H1 (cell line): Measurements from ENCODE around the gene CHMP6. TPM values are rescaled to one million over a fixed set of nuclear protein-coding genes. Genes with fewer than 3 reads are reported as not detected.

Experiments used
- CTCF ChIA-PET: fragments of 300-600 bp; sonication (Branson Sonifier 250); formaldehyde crosslinking; loops from one replicate; lab custom pipeline; 2021; ENCODE audit not compliant: partially characterized antibody; lab: Charles Lee
- POLR2A ChIA-PET: fragments of 300-600 bp; sonication (Branson Sonifier 250); formaldehyde crosslinking; loops from one replicate; lab custom pipeline; 2021; ENCODE audit warnings: inconsistent platforms; ENCODE audit not compliant: partially characterized antibody; lab: Charles Lee
- DNase-seq, 2 experiments: peaks; one replicate each; pipeline versions ENCODE4 v3.0.0 to v3.0.0-alpha.2; 2010 to 2022; ENCODE audit warnings: low spot score in 2 of 2, low read depth in 1 of 2, mixed read lengths in 1 of 2
- FAIRE-seq: peaks from 2 replicates; lab custom pipeline; 2011; peaks lifted over from hg19 to GRCh38; lab: Jason Lieb, UNC
- H2AFZ ChIP-seq: 2 replicates; pipeline ENCODE4 v1.8.1; 2012; ENCODE audit warnings: low read length, inconsistent platforms
- H2AK5ac ChIP-seq: 2 replicates; pipeline ENCODE4 v1.6.1; 2013; ENCODE audit warnings: low read depth, low read length
- H2BK120ac ChIP-seq: replicated peaks from 2 replicates; pipeline ENCODE3; 2013; ENCODE audit warnings: low read depth, low read length, inconsistent platforms
- H2BK12ac ChIP-seq: 2 replicates; pipeline ENCODE4 v1.6.1; 2013; ENCODE audit warnings: low read depth, low read length
- H2BK15ac ChIP-seq: 2 replicates; pipeline ENCODE4 v1.6.1; 2013; ENCODE audit warnings: low read length
- H2BK20ac ChIP-seq: 2 replicates; pipeline ENCODE4 v1.6.1; 2013; ENCODE audit warnings: low read length
- H2BK5ac ChIP-seq: 2 replicates; pipeline ENCODE4 v1.6.1; 2013; ENCODE audit warnings: low read depth, low read length
- H3K14ac ChIP-seq: 2 replicates; pipeline ENCODE4 v1.6.1; 2013; ENCODE audit warnings: inconsistent platforms; ENCODE audit not compliant: insufficient read length
- H3K18ac ChIP-seq: 2 replicates; pipeline ENCODE4 v1.6.1; 2013; ENCODE audit warnings: low read length; ENCODE audit errors: extremely low read depth
- H3K23ac ChIP-seq: 2 replicates; pipeline ENCODE4 v1.6.1; 2013; ENCODE audit warnings: inconsistent platforms; ENCODE audit not compliant: insufficient read length
- H3K23me2 ChIP-seq: 2 replicates; pipeline ENCODE4 v1.6.1; 2013; ENCODE audit warnings: low read depth, low read length
- H3K27ac ChIP-seq: 2 replicates; pipeline ENCODE4 v1.6.1; 2011; ENCODE audit warnings: low read depth, low read length, inconsistent platforms
- H3K27me3 ChIP-seq, 4 experiments: replicated peaks in 1 of 4; 1 replicate in 1 of 4; 2 replicates in 3 of 4; pipeline versions ENCODE4 v1.6.1 to v1.8.1; 2011 to 2013; ENCODE audit warnings: low read length in 3 of 4, mild to moderate bottlenecking in 3 of 4, inconsistent platforms in 2 of 4, mixed read lengths in 2 of 4, moderate library complexity in 1 of 4; ENCODE audit not compliant: control insufficient read depth in 3 of 4, insufficient read depth in 3 of 4; ENCODE audit errors: extremely low read depth in 1 of 4
- H3K36me3 ChIP-seq, 4 experiments: 2 replicates each; pipeline versions ENCODE4 v1.6.1 to v1.8.1; 2011 to 2013; ENCODE audit warnings: mild to moderate bottlenecking in 4 of 4, low read length in 3 of 4, moderate library complexity in 2 of 4, control low read depth in 1 of 4, inconsistent platforms in 1 of 4; ENCODE audit not compliant: insufficient read depth in 4 of 4, control insufficient read depth in 2 of 4
- H3K4ac ChIP-seq: replicated peaks from 2 replicates; pipeline ENCODE3; 2013; ENCODE audit warnings: low read length, low read depth, mixed read lengths, inconsistent platforms; ENCODE audit not compliant: insufficient read length
- H3K4me1 ChIP-seq, 4 experiments: replicated peaks in 1 of 4; 1 replicate in 1 of 4; 2 replicates in 3 of 4; pipeline versions ENCODE4 v1.6.1 to v1.8.1; 2011 to 2013; ENCODE audit warnings: low read length in 3 of 4, inconsistent platforms in 2 of 4, mixed read lengths in 1 of 4; ENCODE audit not compliant: insufficient read depth in 4 of 4, control insufficient read depth in 3 of 4
- H3K4me2 ChIP-seq, 2 experiments: 2 replicates each; pipeline versions ENCODE4 v1.6.1 to v1.8.1; 2011 to 2013; ENCODE audit warnings: low read depth in 2 of 2, low read length in 2 of 2, control low read depth in 1 of 2, inconsistent platforms in 1 of 2, mild to moderate bottlenecking in 1 of 2; ENCODE audit not compliant: insufficient read depth in 1 of 2
- H3K4me3 ChIP-seq, 4 experiments: fragments of 200-600, 300-600 bp in 1 of 4; sonication (generic), shearing (Covaris generic), sonication (Bioruptor Twin) in 1 of 4; 2 replicates each; pipeline versions ENCODE4 v1.5.1 to v1.8.1; 2011 to 2016; ENCODE audit warnings: low read length in 4 of 4, low read depth in 3 of 4, control low read depth in 2 of 4, inconsistent platforms in 2 of 4, mild to moderate bottlenecking in 2 of 4, mixed read lengths in 1 of 4, moderate library complexity in 1 of 4; ENCODE audit not compliant: insufficient read depth in 2 of 4; ENCODE audit errors: extremely low read depth in 1 of 4
- H3K56ac ChIP-seq: replicated peaks from 2 replicates; pipeline ENCODE3; 2013; ENCODE audit warnings: low read depth, mild to moderate bottlenecking, mixed read lengths, low read length, inconsistent platforms; ENCODE audit not compliant: insufficient read length
- H3K79me1 ChIP-seq: 2 replicates; pipeline ENCODE4 v1.6.1; 2013; ENCODE audit warnings: low read depth, low read length, control low read depth
- H3K79me2 ChIP-seq, 2 experiments: 2 replicates each; pipeline versions ENCODE4 v1.6.1 to v1.8.1; 2012 to 2013; ENCODE audit warnings: low read length in 2 of 2, mild to moderate bottlenecking in 2 of 2, inconsistent platforms in 1 of 2; ENCODE audit not compliant: insufficient read depth in 2 of 2, control insufficient read depth in 1 of 2
- H3K9ac ChIP-seq, 4 experiments: replicated peaks in 1 of 4; 1 replicate in 1 of 4; 2 replicates in 3 of 4; pipeline versions ENCODE4 v1.6.1 to v1.8.1; 2011 to 2013; ENCODE audit warnings: low read depth in 3 of 4, low read length in 3 of 4, control low read depth in 2 of 4, mild to moderate bottlenecking in 2 of 4, moderate library complexity in 2 of 4, inconsistent platforms in 1 of 4; ENCODE audit errors: extremely low read depth in 1 of 4
- H3K9me3 ChIP-seq, 2 experiments: 2 replicates each; pipeline versions ENCODE4 v1.6.1 to v1.8.1; 2012 to 2013; ENCODE audit warnings: mild to moderate bottlenecking in 2 of 2, moderate library complexity in 2 of 2, control low read depth in 1 of 2, inconsistent platforms in 1 of 2, low read depth in 1 of 2, low read length in 1 of 2, mixed read lengths in 1 of 2; ENCODE audit not compliant: insufficient read depth in 2 of 2
- H4K20me1 ChIP-seq, 2 experiments: replicated peaks in 1 of 2; 2 replicates each; pipeline versions ENCODE3 to v1.8.1; 2011 to 2013; ENCODE audit warnings: inconsistent platforms in 2 of 2, low read length in 2 of 2, mild to moderate bottlenecking in 1 of 2; ENCODE audit not compliant: insufficient read depth in 2 of 2, control insufficient read depth in 1 of 2
- H4K5ac ChIP-seq: 2 replicates; pipeline ENCODE4 v1.6.1; 2013; ENCODE audit warnings: low read length, low read depth, mixed read lengths, inconsistent platforms; ENCODE audit not compliant: insufficient read length
- H4K8ac ChIP-seq: 2 replicates; pipeline ENCODE4 v1.8.0; 2013; ENCODE audit warnings: mild to moderate bottlenecking, moderate library complexity, low read length, inconsistent platforms; ENCODE audit not compliant: insufficient read depth; ENCODE audit errors: extremely low read depth
- H4K91ac ChIP-seq: replicated peaks from 2 replicates; pipeline ENCODE3; 2013; ENCODE audit warnings: low read length, mixed read lengths, inconsistent platforms; ENCODE audit not compliant: insufficient read length
- EZH2 ChIP-seq: fragments of 200-600 bp; sonication (generic); IDR thresholded peaks from 2 replicates; pipeline ENCODE4 v1.7.1; 2012; ENCODE audit warnings: low read depth, mild to moderate bottlenecking, moderate library complexity, low read length, inconsistent platforms; ENCODE audit not compliant: severe bottlenecking
- KDM4A ChIP-seq: IDR thresholded peaks from one replicate; pipeline ENCODE4 v1.7.1; 2012; ENCODE audit warnings: low read depth, mild to moderate bottlenecking, moderate library complexity, low read length, inconsistent platforms; ENCODE audit not compliant: severe bottlenecking
- PHF8 ChIP-seq: fragments of 200-600 bp; sonication (generic); conservative IDR thresholded peaks from 2 replicates; pipeline ENCODE4 v1.7.1; 2012; ENCODE audit warnings: low read depth, mild to moderate bottlenecking, inconsistent platforms, low read length, moderate library complexity
- POLR2A ChIP-seq, 2 experiments: IDR thresholded peaks; 1 replicate in 1 of 2; 2 replicates in 1 of 2; pipeline ENCODE4 v1.6.1; 2011; ENCODE audit warnings: low read depth in 2 of 2, low read length in 2 of 2, mild to moderate bottlenecking in 2 of 2; ENCODE audit errors: control extremely low read depth in 1 of 2
- TBP ChIP-seq: IDR thresholded peaks from 2 replicates; pipeline ENCODE4 v1.6.1; 2011; ENCODE audit warnings: low read depth, low read length, improper control_type of control experiment
- WGBS, 2 experiments: shearing (Covaris generic) in 1 of 2; methylation state at CpG; one replicate each; pipeline versions ENCODE4 v1.1.6 to v1.1.7; 2013 to 2015; ENCODE audit warnings: low lambda C conversion rate in 2 of 2, mixed read lengths in 2 of 2, inconsistent platforms in 1 of 2, low coverage in 1 of 2, missing lambda C conversion rate in 1 of 2; ENCODE audit not compliant: insufficient replicate concordance in 2 of 2, insufficient coverage in 1 of 2, insufficient read length in 1 of 2; ENCODE audit errors: extremely low coverage in 1 of 2, missing lambda C conversion rate in 1 of 2; 5-methylcytosine and 5-hydroxymethylcytosine counted together
- polyA plus RNA-seq, 7 experiments: library from polyadenylated mRNA; depleted of rRNA in 3 of 7; stranded (reverse) in 5 of 7; unstranded in 2 of 7; fragments of >200 nt in 5 of 7; fragments of 200-250 nt in 2 of 7; gene quantifications; 1 replicate in 5 of 7; 2 replicates in 1 of 7; 4 replicates in 1 of 7; pipeline versions ENCODE4 v1.2.1 to v1.2.3, GENCODE V29; 2011 to 2013; ENCODE audit warnings: missing spikeins in 2 of 7, mixed read lengths in 2 of 7
- total RNA-seq: library from RNA; stranded (reverse); fragmentation: NEBNext Ultra II Directional; extraction: Animal tissue kit (Norgen Biotek cat#: 25700); gene quantifications from 2 replicates; pipeline ENCODE4 v1.2.1, GENCODE V29; 2021

CHMP6 gene
- total and polyA plus RNA-seq, 2 of the 8 experiments (the other 6 are each of a cell fraction or from before 2014, with no cell fraction given): 15.7 to 24.3 TPM

GRCh38 chr17:80992077-80992947 lies 671 bp downstream of the CHMP6 start:
- Histone ChIP-seq H2BK120ac (no peak overlapping the region), H2BK5ac (no peak overlapping the region), H4K91ac (no peak overlapping the region), H4K5ac (no peak overlapping the region), H4K8ac (0 out of 2 replicates have a peak overlapping the region, but pooled peaks have one; percentile 51), H3K79me1 (peaks cover 4% of the 10 kb centered on the region; the same call in 1 of the 2 replicates), H2BK20ac (no peak overlapping the region), H3K4me1 (peaks cover 0 to 5% (median 3%) of the 10 kb centered on the region in 4 experiments; a peak in 5 of 7 replicates), H2AFZ (no peak overlapping the region; the same call in 1 of the 2 replicates), H3K4me2 (peak overlapping the region; percentile 77 to 81), H2BK12ac (no peak overlapping the region), H3K18ac (no peak overlapping the region), H3K14ac (no peak overlapping the region), H3K23ac (no peak overlapping the region), H3K4ac (no peak overlapping the region), H3K36me3 (no peaks in the 10 kb centered on the region; a peak in 1 of 8 replicates), H3K79me2 (no peaks in the 10 kb centered on the region; a peak in 1 of 4 replicates), H3K9me3 (no peaks in the 10 kb centered on the region), H3K56ac (no peak overlapping the region), H3K23me2 (peaks cover 5% of the 10 kb centered on the region; the same call in 1 of the 2 replicates)
- no peak for DNase-seq
- POLR2A ChIA-PET: interaction anchor here (0.7 to 2.1 kb wide), 5 partner anchors 10 to 1152 kb away, joined by 3 to 10 read pairs (median 3); no protein-coding TSS in a partner anchor
- WGBS, 2 experiments: 13% methylated on average over 48 of the region's 90 CpGs; no CpG with 5 or more reads in 1 of the 2 experiments
- CTCF ChIA-PET: interaction anchor here (1.0 to 1.2 kb wide), 5 partner anchors 27 to 110 kb away, joined by 3 read pairs; no protein-coding TSS in a partner anchor
- FAIRE-seq: no peak
- TF ChIP-seq PHF8 (0 out of 2 replicates have a peak, but pooled peaks have one; percentile 30), KDM4A (peak; percentile 92), POLR2A (IDR thresholded peaks at IDR 0.05; ENCODE audit: control extremely low read depth in 1 of 2, low read depth in 2 of 2, low read length in 2 of 2) (no peak), TBP (0 out of 2 replicates have a peak, but pooled peaks have one; percentile 19), EZH2 (peak; percentile 12)
- TF ChIP-seq, all 59 proteins: peak for 4
- Histone ChIP-seq H2BK15ac (no peak overlapping the region), H3K27ac (no peak overlapping the region), H3K9ac (peak overlapping the region in 2 of 4 experiments; percentile 32 to 88; a peak in 4 of 7 replicates), H3K4me3 (peak overlapping the region; percentile 49 to 93 (median 70)), H3K27me3 (peaks cover 0 to 7% (median 3%) of the 10 kb centered on the region in 4 experiments; a peak in 5 of 7 replicates), H4K20me1 (peaks cover 0 to 12% of the 10 kb centered on the region in 2 experiments), H2AK5ac (no peak overlapping the region)
